Astrocyte of the hippocampus (primary cell): Measurements from ENCODE around the gene JADE1.

Experiments used
- DNase-seq: peaks from one replicate; pipeline ENCODE4 v3.0.0; 2011; ENCODE audit warnings: low read depth, low spot score

The JADE1 gene

DNA sequence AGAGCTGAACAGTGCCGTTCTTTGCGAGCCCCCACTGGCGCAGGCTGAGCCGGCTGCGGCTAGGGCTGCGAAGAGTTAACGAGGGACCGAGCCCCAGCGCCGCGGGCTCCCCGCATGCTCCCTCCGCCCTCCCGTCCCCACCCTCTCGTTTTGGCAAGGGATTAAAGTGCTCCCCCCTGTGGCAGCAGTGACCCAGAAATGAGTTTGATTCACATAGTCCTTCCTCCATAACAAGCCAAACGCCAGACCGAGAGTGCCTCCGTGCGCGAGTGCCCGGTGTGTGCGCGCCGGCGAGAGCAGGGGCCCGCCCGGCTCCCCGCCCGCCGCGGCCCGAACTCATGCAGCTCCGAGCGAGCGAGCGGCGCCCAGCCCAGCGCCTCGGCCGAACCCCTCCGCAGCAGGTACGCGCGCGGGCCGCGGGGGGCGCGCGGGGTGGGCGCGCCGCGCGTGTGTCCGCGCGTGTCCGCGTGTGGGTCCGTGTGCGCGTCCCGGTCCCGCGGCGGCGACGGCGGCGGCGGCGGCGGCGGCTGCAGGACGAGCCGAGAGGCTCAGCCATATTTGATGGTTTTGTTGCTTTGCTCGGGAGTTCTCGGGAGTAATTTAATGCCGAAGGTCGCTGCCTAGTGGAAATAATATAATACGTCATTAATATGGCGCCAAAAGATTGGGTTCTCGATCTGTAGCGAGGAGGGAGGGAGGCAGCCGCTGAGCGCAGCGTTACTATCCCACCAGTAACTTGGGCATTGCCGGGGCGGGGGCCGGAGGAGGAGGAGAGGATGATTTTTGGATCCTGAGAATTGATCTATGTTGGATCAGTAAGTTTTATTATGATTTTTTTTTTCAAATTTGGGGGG lies at the start of gene JADE1:
TSS of gene JADE1 (plus strand) at position 224 of the 854 bp plus-strand sequence. CDS start 22,059 bp downstream, outside the sequence.
- DNase-seq, result peak; percentile 98

GRCh38 chr4:128766781-128767180 lies 42.7 kb upstream of the JADE1 start:
- DNase-seq, result no peak

DNA sequence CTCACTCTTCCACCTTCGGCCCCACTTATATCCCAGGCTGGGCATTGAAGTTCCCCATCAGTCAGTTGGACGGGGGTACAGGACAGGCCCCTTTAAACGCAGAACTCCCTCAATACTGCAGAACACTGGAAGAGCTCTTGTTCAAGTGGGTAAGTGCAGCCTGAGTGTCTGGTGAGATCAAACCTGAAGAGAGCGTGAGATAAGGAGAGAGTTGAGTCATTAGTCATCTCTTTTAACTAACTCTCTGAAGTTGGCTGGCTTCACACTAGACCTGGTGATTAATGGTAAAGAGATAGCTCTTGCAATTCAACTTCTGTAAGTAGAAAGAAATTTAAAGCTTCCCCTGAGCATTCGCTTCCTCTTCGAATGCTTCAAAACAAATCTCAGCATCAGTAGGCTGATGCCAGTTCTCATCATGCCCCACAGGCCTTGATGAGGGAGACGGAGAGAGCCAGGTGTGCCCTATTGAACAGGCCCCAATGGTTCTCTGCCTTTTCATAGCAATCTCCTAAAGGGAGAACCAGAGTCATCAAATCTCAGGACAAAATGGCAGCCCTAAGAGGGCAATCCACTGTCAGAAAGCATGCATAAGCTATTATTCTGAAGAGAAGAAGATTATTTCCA lies 41.0 kb upstream of the JADE1 start:
- DNase-seq, result peak; percentile 44

DNA sequence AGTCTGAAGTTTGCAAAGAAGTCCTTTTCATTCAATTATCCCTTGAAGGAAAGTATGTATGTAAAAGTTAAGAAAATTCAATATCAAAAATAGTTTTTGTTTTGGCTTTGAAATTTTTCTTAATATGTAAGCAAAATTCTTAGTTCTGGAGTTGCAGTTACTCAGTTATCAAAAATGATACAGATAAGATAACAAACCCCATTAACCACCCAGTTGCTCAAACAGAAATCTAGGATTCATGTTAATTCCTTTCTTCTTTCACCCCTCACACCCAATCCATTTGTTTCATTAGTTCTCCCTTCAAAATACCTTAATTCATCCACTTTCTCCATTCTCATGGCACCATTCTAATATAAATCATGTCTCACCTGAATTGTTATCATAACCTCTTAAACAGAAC lies 40.5 kb upstream of the JADE1 start:
- DNase-seq, result no peak

DNA sequence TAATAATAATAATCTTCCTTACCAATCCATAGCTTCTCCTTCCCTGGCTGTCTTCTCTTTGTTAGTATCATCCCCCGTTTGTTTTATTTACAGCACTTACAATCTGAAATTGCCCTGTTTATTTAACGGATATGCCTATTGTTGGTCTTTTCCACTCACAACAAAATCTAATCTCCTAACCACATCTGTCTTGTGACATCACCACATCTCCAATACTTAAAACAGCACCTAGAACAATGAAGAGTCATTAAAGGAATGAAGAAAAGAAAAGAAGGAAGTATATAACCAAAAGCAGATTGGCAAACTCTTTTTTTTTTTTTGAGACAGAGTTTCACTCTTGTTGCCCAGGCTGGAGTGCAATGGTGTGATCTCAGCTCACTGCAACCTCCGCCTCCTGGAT lies 38.7 kb upstream of the JADE1 start:
- no peak for DNase-seq

DNA sequence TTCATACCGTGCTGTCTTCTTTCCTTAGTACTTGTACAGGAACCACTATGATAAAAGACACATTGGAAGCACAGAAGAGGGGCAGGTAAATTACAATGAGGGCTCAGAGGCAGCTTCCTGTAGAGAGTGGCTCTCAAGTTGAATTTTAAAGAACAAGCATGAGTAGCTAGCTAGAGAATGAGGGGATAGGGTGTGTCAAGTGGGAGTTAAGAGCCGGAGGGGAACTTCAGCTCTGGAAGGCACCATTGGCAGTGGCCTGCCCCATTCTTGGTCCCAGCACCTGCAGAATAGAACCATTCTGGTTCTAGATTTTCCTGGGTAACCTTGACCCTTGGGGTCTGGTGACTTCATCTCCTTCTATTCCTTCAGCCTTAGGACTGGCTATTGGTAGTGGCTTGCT lies 34.0 kb upstream of the JADE1 start:
- DNase-seq, result no peak

- no peak for DNase-seq
These were observed 33.6 kb upstream of the JADE1 start for GRCh38 chr4:128775916-128776315.

DNA sequence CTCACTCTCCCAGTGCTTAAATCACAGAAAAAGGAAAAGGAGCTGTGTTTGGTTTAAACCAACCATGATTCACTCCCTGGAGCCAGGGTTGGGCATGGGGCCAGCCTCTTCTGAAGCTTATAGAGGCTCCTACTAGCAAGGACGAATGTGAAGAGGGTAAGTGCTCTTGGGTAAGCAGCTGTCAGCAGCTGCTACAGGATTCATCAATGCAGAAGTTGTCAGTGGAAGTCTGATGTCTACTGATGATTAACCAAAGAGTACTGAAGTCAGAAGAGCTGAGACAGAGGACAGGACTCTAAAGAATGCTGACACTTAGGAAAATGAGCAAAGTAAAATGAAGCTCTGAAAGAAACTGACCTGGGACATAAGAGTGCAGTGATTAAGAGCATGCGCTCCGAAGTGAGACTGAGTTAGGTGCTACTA lies 32.7 kb upstream of the JADE1 start:
- peak; percentile 96 for DNase-seq

DNA sequence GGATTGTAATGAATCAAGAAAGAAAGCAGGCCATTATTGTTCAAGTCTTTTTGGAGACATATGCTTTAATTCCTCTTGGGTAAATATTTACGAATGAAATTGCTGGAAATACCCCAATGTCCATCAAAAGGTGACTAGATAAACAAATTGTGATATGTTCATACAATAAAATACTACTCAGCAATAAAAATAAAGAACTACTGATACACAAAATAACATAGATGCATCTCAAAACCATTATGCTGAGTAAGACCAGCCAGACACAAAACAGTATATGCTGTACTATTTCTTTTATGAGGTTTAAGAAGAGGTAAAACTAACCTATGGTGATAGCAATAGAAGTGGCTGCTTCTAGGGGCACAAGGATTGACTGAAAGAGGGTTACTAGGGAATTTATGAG lies 28.8 kb upstream of the JADE1 start:
- no peak for DNase-seq

- DNase-seq, result no peak
These were observed 27.3 kb upstream of the JADE1 start for GRCh38 chr4:128782076-128782715.

- no peak for DNase-seq
These were observed 26.5 kb upstream of the JADE1 start for GRCh38 chr4:128782875-128783614.

DNA sequence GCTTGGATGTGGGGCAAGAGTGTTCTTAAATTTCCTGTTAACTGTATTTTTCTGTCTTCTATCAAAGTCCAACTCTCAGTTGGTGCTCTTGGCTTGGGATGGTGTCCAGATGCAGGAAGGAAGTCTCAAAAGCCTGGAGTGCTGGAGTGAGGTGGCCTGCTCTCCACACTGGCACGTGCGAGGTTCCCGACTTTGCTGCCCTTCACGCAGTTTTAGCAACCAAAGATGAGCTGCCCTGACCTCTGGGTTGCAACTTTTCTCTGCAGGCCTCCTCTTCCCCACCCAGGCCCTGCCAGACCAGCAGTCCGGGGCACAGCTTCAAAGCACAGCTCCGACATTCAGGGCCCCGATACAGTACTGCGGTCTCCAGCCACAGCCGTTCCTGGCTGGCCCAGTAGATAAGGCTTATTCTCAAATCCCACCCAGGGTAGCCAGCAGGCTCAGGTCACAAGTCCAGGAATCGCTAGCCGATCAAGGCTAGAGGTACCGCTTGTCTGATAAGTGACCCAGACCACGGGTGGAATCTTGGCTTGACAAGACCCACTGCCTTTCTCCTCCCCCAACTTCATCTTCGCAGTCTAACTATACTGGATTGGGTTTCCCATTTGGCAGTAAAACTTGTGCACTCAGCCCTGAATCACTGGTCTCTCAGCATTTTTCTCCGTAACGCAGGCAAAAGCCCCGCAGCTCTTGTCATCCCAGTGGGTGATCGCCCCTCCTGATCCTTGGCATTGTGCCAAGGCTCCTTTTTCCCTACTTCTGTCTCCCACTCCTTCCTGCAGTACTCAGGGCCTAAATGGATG lies 21.8 kb upstream of the JADE1 start:
- no peak for DNase-seq

DNA sequence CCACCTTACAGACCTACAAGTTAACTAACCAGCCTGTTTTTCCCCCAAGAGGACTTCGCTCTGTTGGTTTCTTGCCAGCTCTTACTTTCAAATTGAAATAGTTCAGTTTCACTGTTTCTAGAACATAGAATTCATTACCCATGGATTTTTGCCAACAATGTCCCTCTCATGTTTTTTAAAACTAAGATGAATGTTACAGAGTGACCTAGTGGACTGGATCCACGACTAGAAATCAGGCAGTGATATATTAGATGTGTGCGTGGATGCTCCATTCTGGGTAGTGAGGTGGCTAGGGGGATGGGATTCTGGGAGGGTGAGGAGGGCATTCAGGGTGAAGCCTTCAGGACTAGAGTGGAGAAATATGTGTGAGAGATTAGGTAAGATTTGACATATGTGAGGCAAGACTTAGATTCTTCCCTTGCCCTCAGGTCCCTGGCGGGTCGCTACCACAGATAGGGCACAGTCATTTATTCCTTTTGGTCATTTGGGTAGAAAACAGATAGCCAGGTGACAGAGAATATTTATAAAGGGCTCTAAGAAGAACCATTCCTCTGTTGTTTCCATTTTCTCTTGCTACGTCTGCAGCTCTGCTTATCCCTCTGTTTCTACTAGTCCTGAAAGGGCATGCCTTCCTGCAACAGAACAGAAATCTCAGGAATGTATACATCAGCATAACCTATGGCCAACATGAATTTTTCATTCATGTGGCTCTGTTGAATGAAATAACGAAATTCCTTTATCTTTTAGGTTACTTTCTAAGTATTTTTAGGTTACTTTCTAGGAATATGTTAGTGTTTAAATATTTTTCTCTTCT lies 15.4 kb upstream of the JADE1 start:
- DNase-seq, result peak; percentile 34

- no peak for DNase-seq
These were observed 12.6 kb upstream of the JADE1 start for GRCh38 chr4:128796934-128797333.

DNA sequence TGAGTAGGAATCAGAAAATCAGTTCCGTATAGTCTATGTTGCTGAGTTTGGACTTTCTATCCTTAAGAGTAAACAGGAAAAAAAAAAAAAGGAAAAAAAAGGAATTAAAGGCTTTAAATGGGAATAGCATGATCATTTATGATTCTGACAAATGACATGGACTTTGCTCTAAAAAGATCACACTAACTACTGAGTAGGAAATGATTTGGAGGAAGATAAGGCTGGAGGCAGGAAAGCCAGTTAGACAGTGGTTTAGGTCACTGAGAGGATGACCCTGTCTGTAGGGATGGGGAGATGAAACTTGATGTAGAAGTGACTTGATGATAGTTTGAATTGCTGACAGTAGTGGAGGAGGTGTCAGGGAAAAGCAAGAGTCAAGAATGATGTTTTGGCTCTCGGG lies 9.2 kb upstream of the JADE1 start:
- DNase-seq, result no peak

DNA sequence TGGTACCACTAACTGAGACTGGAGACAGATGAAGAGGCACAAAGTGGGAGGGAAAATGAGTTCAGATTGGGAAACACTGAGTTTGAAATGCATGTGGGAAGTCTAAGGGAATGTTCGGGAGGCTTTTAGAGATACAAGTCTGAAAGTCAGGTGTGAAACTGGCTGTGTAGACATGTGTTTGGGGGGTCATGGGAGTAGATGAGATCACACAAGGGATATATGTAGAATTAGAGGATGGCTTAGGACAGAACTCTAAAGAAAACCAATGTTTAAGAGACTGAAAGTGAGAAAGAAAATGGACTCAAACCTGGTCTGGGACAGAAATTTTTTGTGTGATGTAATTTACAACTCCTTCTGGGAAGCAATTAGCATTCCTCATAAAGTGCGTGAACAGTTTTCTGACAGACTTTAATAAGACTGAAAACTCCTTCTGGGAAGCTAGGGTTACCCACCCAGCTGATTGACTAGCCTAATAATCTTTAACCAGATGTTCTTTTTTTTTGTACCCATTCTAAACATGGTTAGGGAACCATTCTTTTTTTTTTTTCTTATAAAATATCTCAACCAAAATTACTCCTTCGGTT lies 8.7 kb upstream of the JADE1 start:
- DNase-seq, result no peak

GRCh38 chr4:128802680-128803628 lies 6.5 kb upstream of the JADE1 start:
- no peak for DNase-seq

- DNase-seq, result no peak
These were observed 5.7 kb upstream of the JADE1 start for GRCh38 chr4:128803783-128804182.
